Measurements from ENCODE around the gene HSPA2.
"Not testable (repeated sequence)": the region's sequence is repeated elsewhere in the genome, so short reads cannot be mapped to it uniquely, and the experiment has no call there.

Gene HSPA2

GRCh38 chr14:64562436-64562835, 21.9 kb downstream of the HSPA2 start:
- no peak for DNase-seq

DNA sequence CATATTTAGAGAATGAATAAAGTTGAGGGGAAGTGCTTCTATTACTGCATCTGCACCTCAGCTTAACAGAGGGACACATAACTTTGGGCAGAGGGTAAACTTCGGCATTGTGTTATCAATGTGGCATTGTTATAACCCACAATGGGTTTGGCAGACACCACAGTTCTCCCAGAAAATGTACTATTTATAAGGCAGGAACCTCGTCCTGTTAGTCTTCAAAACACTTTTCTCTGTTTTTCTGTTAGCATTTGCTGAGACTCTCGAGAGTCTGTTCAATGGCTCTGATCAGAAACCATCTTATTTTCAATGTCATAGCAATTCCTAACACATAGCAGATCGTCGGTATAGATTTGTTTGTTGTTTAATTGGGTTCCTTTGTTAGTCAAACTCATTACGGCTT, 23.2 kb downstream of the HSPA2 start:
- DNase-seq: no peak

DNA sequence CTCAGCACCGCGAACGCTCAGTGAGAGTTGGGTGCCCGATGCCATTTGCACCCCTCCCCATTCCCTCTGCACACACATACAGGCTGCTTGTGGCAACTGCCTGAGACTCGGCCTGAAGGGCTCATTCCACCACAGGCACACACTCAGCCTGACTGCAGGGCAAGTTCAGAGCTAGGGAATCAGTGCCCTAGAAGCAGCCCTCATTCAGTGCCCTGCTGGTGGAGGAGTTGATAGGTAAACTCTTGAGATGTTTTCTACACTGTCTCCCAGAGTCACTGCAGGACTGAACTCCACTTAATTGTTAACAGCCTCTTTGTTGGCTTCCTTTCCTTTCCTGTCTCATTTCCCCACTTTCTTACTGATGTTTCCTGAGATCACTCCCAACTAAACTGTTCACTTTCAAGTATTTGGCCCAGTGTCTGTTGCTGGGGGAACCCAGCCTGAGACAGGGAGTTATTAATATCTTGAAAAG, 26.1 kb downstream of the HSPA2 start:
- DNase-seq: no peak

DNA sequence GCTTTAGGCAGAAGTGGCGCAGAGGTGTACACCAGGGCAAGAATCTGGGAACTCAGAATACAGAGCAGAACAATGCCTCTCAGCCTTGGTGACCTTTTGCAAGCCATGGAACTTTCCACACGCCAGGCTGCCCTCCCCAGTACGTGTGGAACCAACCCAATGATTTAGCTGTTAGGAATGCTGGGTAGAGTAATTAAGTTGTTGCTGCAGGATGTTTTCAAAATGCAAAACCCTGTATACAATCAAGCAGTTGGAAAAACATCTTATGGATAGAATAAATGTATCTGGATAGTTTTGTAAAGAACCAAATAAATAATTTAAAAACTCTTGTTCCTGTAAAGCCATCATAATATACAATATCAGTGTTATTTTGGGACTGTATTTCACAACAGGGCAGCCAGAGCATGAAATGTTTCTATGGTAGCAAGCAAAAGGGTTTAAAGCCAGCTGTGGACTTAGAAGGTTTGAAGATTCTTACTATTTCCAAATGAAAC, 28.6 kb downstream of the HSPA2 start:
- no peak for DNase-seq

- not testable (repeated sequence) for DNase-seq
These were observed 29.1 kb downstream of the HSPA2 start for GRCh38 chr14:64569646-64570045.

GRCh38 chr14:64572386-64573104, 32.0 kb downstream of the HSPA2 start:
- no peak for DNase-seq

DNA sequence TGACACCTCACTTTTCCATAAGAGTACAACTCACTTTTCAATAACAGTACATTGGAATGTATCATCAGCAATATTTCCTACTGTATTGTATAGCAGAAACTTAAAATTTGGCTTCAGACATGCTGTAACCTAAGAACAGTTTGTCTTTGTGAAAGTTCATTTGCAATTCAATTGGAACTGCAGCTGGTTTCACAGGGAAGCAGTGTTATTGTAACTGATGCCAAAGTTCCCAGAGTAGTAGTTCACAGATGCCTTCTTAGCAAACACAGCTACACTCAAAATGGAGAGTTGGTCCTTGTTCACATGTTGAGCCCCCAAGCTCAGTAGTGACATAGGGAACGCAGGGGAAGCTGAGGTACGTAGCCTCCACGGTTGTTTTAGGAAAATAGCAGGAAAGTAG, 32.6 kb downstream of the HSPA2 start:
- DNase-seq: no peak

DNA sequence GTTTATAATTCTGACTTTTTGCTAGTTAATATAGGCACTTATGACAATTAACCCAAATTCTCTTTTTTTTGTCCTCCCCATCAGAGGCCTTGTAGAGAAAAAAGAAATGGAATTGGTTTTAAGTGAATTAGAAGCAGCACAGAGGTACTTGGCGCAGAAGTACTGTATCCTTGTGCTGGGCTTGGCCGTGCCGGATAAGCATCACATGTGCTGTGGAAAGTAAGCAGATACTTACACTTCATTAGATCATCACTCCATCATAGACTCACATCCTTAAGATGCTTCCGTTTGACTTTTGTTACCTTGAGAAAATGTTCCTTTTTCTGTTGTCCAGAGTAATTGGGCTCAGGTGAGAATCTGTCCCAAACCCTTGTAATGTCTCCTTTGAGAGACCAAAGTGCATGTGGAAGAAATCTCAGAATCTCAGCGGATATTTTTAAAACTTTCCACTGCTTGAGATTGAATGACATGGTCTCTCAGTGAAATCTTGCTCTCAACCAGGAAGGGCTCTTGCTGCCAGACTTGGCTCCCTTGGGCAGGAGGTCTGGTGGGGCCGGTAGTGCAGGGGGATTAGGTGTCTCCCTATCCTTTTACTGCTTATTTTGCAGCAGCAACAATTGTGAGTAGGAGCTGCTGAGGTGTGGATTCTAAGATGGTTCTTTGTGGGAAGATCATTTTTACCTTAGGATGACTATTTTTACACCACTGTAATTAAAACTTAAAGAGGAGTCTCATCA, 34.0 kb downstream of the HSPA2 start:
- DNase-seq: no peak

DNA sequence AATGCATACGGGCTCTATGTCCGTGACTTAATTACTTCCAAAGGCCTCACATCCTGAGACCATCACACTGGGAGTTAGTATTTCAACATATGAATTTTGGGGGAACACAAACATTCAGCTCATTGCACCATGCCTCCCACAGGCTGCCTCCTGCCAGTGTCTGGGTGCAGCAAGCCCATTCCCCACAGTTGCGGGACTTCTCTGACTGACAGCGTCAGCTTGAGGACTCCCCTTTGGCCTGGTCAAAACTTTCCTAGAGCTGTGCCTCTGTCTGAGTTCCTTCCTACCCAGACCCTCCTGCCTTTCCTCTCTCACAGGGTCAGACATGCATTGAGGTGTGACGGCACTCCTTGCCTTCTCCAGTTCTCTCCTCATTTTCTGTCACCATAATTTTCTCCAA, 36.7 kb downstream of the HSPA2 start:
- no peak for DNase-seq

DNA sequence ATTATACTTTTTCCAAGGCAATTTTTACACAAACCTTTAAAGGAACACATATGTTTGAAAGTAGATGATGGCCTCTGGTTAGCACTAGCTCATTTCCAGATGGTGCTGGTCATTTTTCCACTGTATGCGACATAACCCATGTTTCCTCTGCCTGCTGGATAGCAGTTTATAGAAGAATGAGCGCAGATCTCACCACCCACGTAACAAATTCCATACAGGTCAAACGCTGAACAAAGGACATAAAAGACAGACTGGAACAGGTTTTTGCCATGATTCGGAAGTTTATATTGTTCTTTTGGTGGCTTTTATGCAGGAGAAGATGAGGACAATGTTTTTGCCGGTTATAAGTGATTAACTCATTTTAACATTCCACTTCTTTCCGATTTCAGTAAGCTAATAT, 39.9 kb downstream of the HSPA2 start:
- DNase-seq: no peak

DNA sequence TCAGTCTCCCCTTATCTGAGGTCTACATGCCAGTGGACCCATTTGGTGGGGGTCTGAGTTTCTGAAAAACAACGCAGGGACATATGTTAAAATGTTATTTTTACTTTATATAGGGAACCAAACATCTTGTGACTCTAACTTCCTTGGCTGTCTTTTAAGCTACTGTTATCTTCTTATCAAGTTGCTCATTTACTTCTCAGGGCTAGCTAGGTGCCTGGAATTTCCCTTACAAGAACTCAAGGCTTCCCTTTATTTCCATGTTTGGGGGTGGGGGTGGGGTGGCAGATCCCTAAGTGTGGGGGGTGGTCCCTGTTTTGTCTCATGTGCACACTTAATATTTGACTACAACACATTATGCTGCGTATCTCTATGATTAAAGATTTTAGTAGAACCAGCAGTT, 40.8 kb downstream of the HSPA2 start:
- no peak for DNase-seq

GRCh38 chr14:64581817-64582216, 41.3 kb downstream of the HSPA2 start:
- no peak for DNase-seq

DNA sequence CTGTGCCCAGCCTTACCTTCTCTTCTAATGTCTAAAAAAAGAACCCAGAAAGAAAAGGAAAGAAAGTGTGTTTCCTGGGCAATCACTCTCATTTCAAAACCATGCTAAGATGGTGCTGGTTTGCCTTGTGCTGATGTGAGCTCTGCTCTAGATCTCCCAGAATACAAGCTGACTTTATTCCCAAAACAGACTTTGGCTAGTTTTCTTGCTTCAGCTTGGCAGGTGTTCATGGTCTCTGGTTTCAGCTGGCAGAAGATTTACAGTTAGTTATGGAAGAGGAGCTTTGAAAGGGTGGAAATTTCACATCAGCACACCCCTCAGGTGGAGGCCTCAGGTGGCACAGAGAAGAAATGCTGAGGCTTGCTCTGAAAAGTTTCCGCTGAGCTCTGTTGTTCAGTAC, 43.6 kb downstream of the HSPA2 start:
- no peak for DNase-seq

- no peak for DNase-seq
These were observed 51.3 kb downstream of the HSPA2 start for GRCh38 chr14:64591809-64592208.
